Smooth muscle cell (in vitro differentiated cells): ENCODE measurements around the gene MPPED1. TPM values are rescaled to one million over a fixed set of nuclear protein-coding genes. Genes with fewer than 3 reads are reported as not detected.

Experiments used
- DNase-seq: peaks from one replicate; lab custom pipeline; 2025; ENCODE audit not compliant: unreplicated experiment; lab: John Stamatoyannopoulos, UW
- H2AFZ ChIP-seq: fragments of 200-600 bp; sonication (generic); 2 replicates; pipeline ENCODE4 v1.6.0; 2016; ENCODE audit warnings: antibody characterized with exemption, low read depth, mild to moderate bottlenecking
- H3F3A ChIP-seq: fragments of 200-600 bp; sonication (generic); 2 replicates; pipeline ENCODE4 v1.6.0; 2017; ENCODE audit warnings: antibody characterized with exemption, low read depth
- H3K27ac ChIP-seq: fragments of 200-600 bp; sonication (generic); 2 replicates; pipeline ENCODE4 v1.5.1; 2016; ENCODE audit warnings: low read depth, mild to moderate bottlenecking
- H3K27me3 ChIP-seq: fragments of 200-600 bp; sonication (generic); 2 replicates; pipeline ENCODE4 v1.6.1; 2016; ENCODE audit warnings: low read depth, mild to moderate bottlenecking
- H3K36me3 ChIP-seq: fragments of 200-600 bp; sonication (generic); 2 replicates; pipeline ENCODE4 v1.5.1; 2016; ENCODE audit warnings: low read depth
- H3K4me1 ChIP-seq: fragments of 200-600 bp; sonication (generic); 2 replicates; pipeline ENCODE4 v1.5.1; 2016; ENCODE audit warnings: low read depth
- H3K4me2 ChIP-seq: fragments of 200-600 bp; sonication (generic); 2 replicates; pipeline ENCODE4 v1.6.0; 2016; ENCODE audit warnings: mild to moderate bottlenecking
- H3K4me3 ChIP-seq: fragments of 200-600 bp; sonication (generic); 2 replicates; pipeline ENCODE4 v1.5.1; 2016; ENCODE audit warnings: mild to moderate bottlenecking
- H3K79me2 ChIP-seq: fragments of 200-600 bp; sonication (generic); 2 replicates; pipeline ENCODE4 v1.6.0; 2016; ENCODE audit warnings: low read depth, mild to moderate bottlenecking
- H3K9ac ChIP-seq: fragments of 200-600 bp; sonication (generic); 2 replicates; pipeline ENCODE4 v1.6.0; 2016; ENCODE audit warnings: low read depth
- H3K9me3 ChIP-seq: fragments of 200-600 bp; sonication (generic); replicated peaks from 2 replicates; pipeline ENCODE4 v1.5.1; 2016; ENCODE audit warnings: low read depth
- H4K20me1 ChIP-seq: fragments of 200-600 bp; sonication (generic); 2 replicates; pipeline ENCODE4 v1.6.0; 2016; ENCODE audit warnings: low read depth
- CTCF ChIP-seq: fragments of 200-600 bp; sonication (generic); IDR thresholded peaks from 2 replicates; pipeline ENCODE4 v1.5.1; 2017; ENCODE audit warnings: borderline replicate concordance, mild to moderate bottlenecking, antibody characterized with exemption; ENCODE audit not compliant: insufficient read depth, poor library complexity, severe bottlenecking
- WGBS: methylation state at CpG from one replicate; pipeline ENCODE4 v1.1.7; 2016; ENCODE audit warnings: low lambda C conversion rate; 5-methylcytosine and 5-hydroxymethylcytosine counted together
- polyA plus RNA-seq: library from polyadenylated mRNA; unstranded; fragments of >200 nt; fragmentation: Nextera tagmentation; extraction: Ambion mirVana; gene quantifications from 2 replicates; pipeline ENCODE4 v1.2.1, GENCODE V29; 2016
- total RNA-seq: library from RNA; depleted of rRNA; stranded (reverse); fragments of >200 nt; gene quantifications from 2 replicates; pipeline ENCODE4 v1.2.3, GENCODE V29; 2014

MPPED1 gene
- total and polyA plus RNA-seq, 2 experiments from 2014 or later, result not detected

- DNase-seq, result no peak
- Histone ChIP-seq H3K4me2 (no peak overlapping the region), H2AFZ (no peak overlapping the region), H3K36me3 (no peaks in the 10 kb centered on the region), H3K4me1 (no peaks in the 10 kb centered on the region), H3K9me3 (no peaks in the 10 kb centered on the region), H3K9ac (no peak overlapping the region), H3K27ac (no peak overlapping the region), H4K20me1 (no peaks in the 10 kb centered on the region), H3K27me3 (peaks cover 28% of the 10 kb centered on the region), H3K4me3 (no peak overlapping the region), H3F3A (no peaks in the 10 kb centered on the region), H3K79me2 (no peaks in the 10 kb centered on the region)
- TF ChIP-seq CTCF, result no peak
- 86% methylated on average over 16 of the region's 16 CpGs for WGBS
Observed at GRCh38 chr22:43442386-43443151, 30.8 kb downstream of the MPPED1 start.

- Histone ChIP-seq H3K27ac (no peak overlapping the region), H3K4me1 (no peaks in the 10 kb centered on the region), H3K36me3 (no peaks in the 10 kb centered on the region), H3K9ac (no peak overlapping the region), H3K9me3 (no peaks in the 10 kb centered on the region), H3F3A (no peaks in the 10 kb centered on the region), H3K79me2 (no peaks in the 10 kb centered on the region), H3K4me2 (no peak overlapping the region), H3K4me3 (no peak overlapping the region), H2AFZ (no peak overlapping the region), H4K20me1 (no peaks in the 10 kb centered on the region), H3K27me3 (peaks cover 28% of the 10 kb centered on the region)
- TF ChIP-seq CTCF, result no peak
- no peak for DNase-seq
- 69% methylated on average over 6 of the region's 6 CpGs for WGBS
Observed at GRCh38 chr22:43443152-43443471, 31.3 kb downstream of the MPPED1 start.

- WGBS, result 87% methylated on average over 10 of the region's 10 CpGs
- Histone ChIP-seq H3K4me1 (no peaks in the 10 kb centered on the region), H3K9me3 (no peaks in the 10 kb centered on the region), H3K4me3 (no peak overlapping the region), H3K4me2 (no peak overlapping the region), H3K9ac (no peak overlapping the region), H3F3A (no peaks in the 10 kb centered on the region), H3K27ac (no peak overlapping the region), H2AFZ (no peak overlapping the region), H3K27me3 (peaks cover 11% of the 10 kb centered on the region), H3K79me2 (no peaks in the 10 kb centered on the region), H3K36me3 (no peaks in the 10 kb centered on the region), H4K20me1 (no peaks in the 10 kb centered on the region)
- no peak for DNase-seq
- no peak for TF ChIP-seq CTCF
Observed at GRCh38 chr22:43446037-43446803, 34.4 kb downstream of the MPPED1 start.
